GM19193 (cell line): ENCODE measurements around the gene LRRN2.

Experiments used
- POLR2A ChIP-seq: IDR thresholded peaks from 4 replicates; pipeline ENCODE4 v1.6.1; 2011; ENCODE audit not compliant: insufficient read depth, insufficient read length; ENCODE audit errors: extremely low read depth

LRRN2 gene

GRCh38 chr1:204640578-204640977 is 45.0 kb downstream of the LRRN2 start:
- no peak for TF ChIP-seq POLR2A

GRCh38 chr1:204634260-204634910 is 51.2 kb downstream of the LRRN2 start:
- TF ChIP-seq POLR2A: no peak

GRCh38 chr1:204633665-204634064 is 51.9 kb downstream of the LRRN2 start:
- TF ChIP-seq POLR2A: no peak

GRCh38 chr1:204630132-204630905 is 55.2 kb downstream of the LRRN2 start:
- TF ChIP-seq POLR2A: no peak

GRCh38 chr1:204628868-204629267 is 56.7 kb downstream of the LRRN2 start:
- no peak for TF ChIP-seq POLR2A

GRCh38 chr1:204627436-204627835 is 58.1 kb downstream of the LRRN2 start:
- no peak for TF ChIP-seq POLR2A

GRCh38 chr1:204626381-204626780 is 59.2 kb downstream of the LRRN2 start:
- no peak for TF ChIP-seq POLR2A

- no peak for TF ChIP-seq POLR2A
Measured at GRCh38 chr1:204624631-204625216, 60.8 kb downstream of the LRRN2 start.

- no peak for TF ChIP-seq POLR2A
Measured at GRCh38 chr1:204623894-204624361, 61.6 kb downstream of the LRRN2 start.

- no peak for TF ChIP-seq POLR2A
Measured at GRCh38 chr1:204623365-204623893, 62.1 kb downstream of the LRRN2 start.

GRCh38 chr1:204621996-204622395 is 63.5 kb downstream of the LRRN2 start:
- no peak for TF ChIP-seq POLR2A

GRCh38 chr1:204621396-204621795 is 64.1 kb downstream of the LRRN2 start:
- no peak for TF ChIP-seq POLR2A

- TF ChIP-seq POLR2A: no peak
Measured at GRCh38 chr1:204619721-204620120, 65.8 kb downstream of the LRRN2 start.

- no peak for TF ChIP-seq POLR2A
Measured at GRCh38 chr1:204618148-204618760, 67.3 kb downstream of the LRRN2 start.

- no peak for TF ChIP-seq POLR2A
Measured at GRCh38 chr1:204617256-204618147, 68.0 kb downstream of the LRRN2 start.

- no peak for TF ChIP-seq POLR2A
Measured at GRCh38 chr1:204616641-204617040, 68.9 kb downstream of the LRRN2 start.
